ENCODE data around the gene HS6ST2. TPM values are rescaled to one million over a fixed set of nuclear protein-coding genes. Genes with fewer than 3 reads are reported as not detected.

HS6ST2 gene
- polyA plus RNA-seq, 1 of the 3 experiments (the other 2 are of a cell fraction) = 0.05 TPM

DNA sequence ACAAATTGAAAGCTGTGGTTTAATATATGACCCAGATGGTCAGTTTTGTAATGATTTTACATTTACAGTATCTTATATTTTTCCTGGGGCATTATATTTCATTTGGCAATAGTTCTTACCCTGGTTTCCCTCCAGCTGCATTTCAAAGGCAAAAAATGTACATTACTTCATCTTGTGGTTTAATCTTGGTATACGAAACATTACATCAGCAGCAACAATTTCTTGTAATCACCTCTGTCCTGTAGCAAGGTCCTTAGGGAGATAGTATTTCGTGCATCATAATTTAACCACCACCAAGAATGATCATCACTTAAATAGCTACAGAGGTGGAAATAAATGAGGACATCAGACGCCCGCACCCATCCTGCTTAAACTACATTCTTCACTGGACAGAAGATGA lies 48.8 kb downstream of the HS6ST2 start:
- Histone ChIP-seq H3K9me3 (no peaks in the 10 kb centered on the region), H3K4me2 (no peak overlapping the region), H2AFZ (ENCODE audit: low read depth) (no peak overlapping the region), H3K79me2 (ENCODE audit: insufficient read depth) (no peaks in the 10 kb centered on the region), H3K9me2 (no peaks in the 10 kb centered on the region), H4K20me1 (ENCODE audit: insufficient read depth) (no peaks in the 10 kb centered on the region), H3K9ac (no peak overlapping the region), H3K4me1 (ENCODE audit: control insufficient read depth in 1 of 2, insufficient read depth in 2 of 2, low read depth in 1 of 2, low read length in 1 of 2) (no peaks in the 10 kb centered on the region; a peak in 1 of 4 replicates), H3F3A (replicated peaks; ENCODE audit: insufficient read depth) (no peaks in the 10 kb centered on the region), H3K27ac (ENCODE audit: low read depth in 2 of 2, low read length in 1 of 2) (peak overlapping the region in 1 of 2 experiments; percentile 50; a peak in 2 of 4 replicates), H3K27me3 (ENCODE audit: insufficient read depth) (no peaks in the 10 kb centered on the region), H3K36me3 (replicated peaks in 1 of 2; ENCODE audit: control insufficient read depth in 1 of 2, insufficient read depth in 2 of 2, low read length in 1 of 2) (no peaks in the 10 kb centered on the region), H3K4me3 (ENCODE audit: low read depth in 2 of 2, low read length in 1 of 2) (no peak overlapping the region)
- ChIA-PET POLR2A (no interaction called here), CTCF (interaction anchor here (0.6 to 1.0 kb wide), 3 partner anchors 11 to 55 kb away, joined by 3 read pairs; no protein-coding TSS in a partner anchor)
- 44% methylated on average over 4 of the region's 4 CpGs for WGBS (ENCODE audit: low lambda C conversion rate)
- no peak for TF ChIP-seq RXRA (IDR thresholded peaks at IDR 0.05; ENCODE audit: borderline replicate concordance, low read depth)
- no peak for TF ChIP-seq TAF1 (IDR thresholded peaks at IDR 0.05; ENCODE audit: borderline replicate concordance, low read depth, low read length)
- TF ChIP-seq RCOR1 (IDR thresholded peaks at IDR 0.05; ENCODE audit: low read length) = no peak
- TF ChIP-seq FOXM1 (IDR thresholded peaks at IDR 0.05; ENCODE audit: low read depth) = no peak
- no peak for TF ChIP-seq MXI1 (IDR thresholded peaks at IDR 0.05; ENCODE audit: low read depth, low read length)
- TF ChIP-seq, protein P1, sequence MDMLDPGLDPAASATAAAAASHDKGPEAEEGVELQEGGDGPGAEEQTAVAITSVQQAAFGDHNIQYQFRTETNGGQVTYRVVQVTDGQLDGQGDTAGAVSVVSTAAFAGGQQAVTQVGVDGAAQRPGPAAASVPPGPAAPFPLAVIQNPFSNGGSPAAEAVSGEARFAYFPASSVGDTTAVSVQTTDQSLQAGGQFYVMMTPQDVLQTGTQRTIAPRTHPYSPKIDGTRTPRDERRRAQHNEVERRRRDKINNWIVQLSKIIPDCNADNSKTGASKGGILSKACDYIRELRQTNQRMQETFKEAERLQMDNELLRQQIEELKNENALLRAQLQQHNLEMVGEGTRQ (IDR thresholded peaks at IDR 0.05; ENCODE audit: borderline replicate concordance, low read depth, low read length) = no peak
- TF ChIP-seq JUND (IDR thresholded peaks at IDR 0.05) = no peak
- DNase-seq = no peak

DNA sequence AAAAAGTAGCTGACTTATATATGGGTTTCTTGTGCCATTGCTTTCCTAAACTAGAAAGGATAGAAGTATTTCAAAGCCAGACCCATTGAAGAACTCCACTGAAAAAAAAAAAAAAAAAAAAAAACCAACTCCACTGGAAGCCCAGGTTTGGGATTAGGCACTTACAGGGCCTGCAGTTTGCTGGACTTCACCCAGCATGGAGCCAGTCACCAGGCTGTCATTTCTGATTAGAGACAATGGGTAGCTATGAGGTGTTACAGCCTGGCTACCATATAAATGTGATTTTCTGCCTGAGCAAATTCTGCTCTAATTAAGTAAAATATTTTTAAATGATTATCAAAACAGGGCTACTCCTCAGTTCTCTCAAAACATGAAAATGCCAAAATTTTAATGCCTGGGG lies 49.5 kb downstream of the HS6ST2 start:
- Histone ChIP-seq H3K9me2 (no peaks in the 10 kb centered on the region), H3F3A (replicated peaks; ENCODE audit: insufficient read depth) (no peaks in the 10 kb centered on the region), H3K79me2 (ENCODE audit: insufficient read depth) (no peaks in the 10 kb centered on the region), H3K4me1 (ENCODE audit: control insufficient read depth in 1 of 2, insufficient read depth in 2 of 2, low read depth in 1 of 2, low read length in 1 of 2) (no peaks in the 10 kb centered on the region; a peak in 1 of 4 replicates), H3K4me2 (no peak overlapping the region), H3K27me3 (ENCODE audit: insufficient read depth) (no peaks in the 10 kb centered on the region), H3K4me3 (ENCODE audit: low read depth in 2 of 2, low read length in 1 of 2) (no peak overlapping the region), H3K9me3 (no peaks in the 10 kb centered on the region), H3K36me3 (replicated peaks in 1 of 2; ENCODE audit: control insufficient read depth in 1 of 2, insufficient read depth in 2 of 2, low read length in 1 of 2) (no peaks in the 10 kb centered on the region), H2AFZ (ENCODE audit: low read depth) (no peak overlapping the region), H3K27ac (ENCODE audit: low read depth in 2 of 2, low read length in 1 of 2) (peak overlapping the region in 1 of 2 experiments; percentile 50; a peak in 2 of 4 replicates), H3K9ac (no peak overlapping the region), H4K20me1 (ENCODE audit: insufficient read depth) (no peaks in the 10 kb centered on the region)
- peak; percentile 31 for DNase-seq
- ChIA-PET POLR2A (no interaction called here), CTCF (interaction anchor here (0.9 to 1.0 kb wide), 2 partner anchors 11 to 55 kb away, joined by 3 read pairs; no protein-coding TSS in a partner anchor)
- peak; percentile 50; the same call in 1 of the 2 replicates for TF ChIP-seq MXI1 (IDR thresholded peaks at IDR 0.05; ENCODE audit: low read depth, low read length)
- TF ChIP-seq, protein P2, sequence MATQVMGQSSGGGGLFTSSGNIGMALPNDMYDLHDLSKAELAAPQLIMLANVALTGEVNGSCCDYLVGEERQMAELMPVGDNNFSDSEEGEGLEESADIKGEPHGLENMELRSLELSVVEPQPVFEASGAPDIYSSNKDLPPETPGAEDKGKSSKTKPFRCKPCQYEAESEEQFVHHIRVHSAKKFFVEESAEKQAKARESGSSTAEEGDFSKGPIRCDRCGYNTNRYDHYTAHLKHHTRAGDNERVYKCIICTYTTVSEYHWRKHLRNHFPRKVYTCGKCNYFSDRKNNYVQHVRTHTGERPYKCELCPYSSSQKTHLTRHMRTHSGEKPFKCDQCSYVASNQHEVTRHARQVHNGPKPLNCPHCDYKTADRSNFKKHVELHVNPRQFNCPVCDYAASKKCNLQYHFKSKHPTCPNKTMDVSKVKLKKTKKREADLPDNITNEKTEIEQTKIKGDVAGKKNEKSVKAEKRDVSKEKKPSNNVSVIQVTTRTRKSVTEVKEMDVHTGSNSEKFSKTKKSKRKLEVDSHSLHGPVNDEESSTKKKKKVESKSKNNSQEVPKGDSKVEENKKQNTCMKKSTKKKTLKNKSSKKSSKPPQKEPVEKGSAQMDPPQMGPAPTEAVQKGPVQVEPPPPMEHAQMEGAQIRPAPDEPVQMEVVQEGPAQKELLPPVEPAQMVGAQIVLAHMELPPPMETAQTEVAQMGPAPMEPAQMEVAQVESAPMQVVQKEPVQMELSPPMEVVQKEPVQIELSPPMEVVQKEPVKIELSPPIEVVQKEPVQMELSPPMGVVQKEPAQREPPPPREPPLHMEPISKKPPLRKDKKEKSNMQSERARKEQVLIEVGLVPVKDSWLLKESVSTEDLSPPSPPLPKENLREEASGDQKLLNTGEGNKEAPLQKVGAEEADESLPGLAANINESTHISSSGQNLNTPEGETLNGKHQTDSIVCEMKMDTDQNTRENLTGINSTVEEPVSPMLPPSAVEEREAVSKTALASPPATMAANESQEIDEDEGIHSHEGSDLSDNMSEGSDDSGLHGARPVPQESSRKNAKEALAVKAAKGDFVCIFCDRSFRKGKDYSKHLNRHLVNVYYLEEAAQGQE (IDR thresholded peaks at IDR 0.05; ENCODE audit: low read depth, low read length) = no peak

Measured in SK-N-SH (cell line).